ENCODE results near the gene LRSAM1.
"Not testable (repeated sequence)": the region's sequence is repeated elsewhere in the genome, so short reads cannot be mapped to it uniquely, and the experiment has no call there.

LRSAM1 gene

DNA sequence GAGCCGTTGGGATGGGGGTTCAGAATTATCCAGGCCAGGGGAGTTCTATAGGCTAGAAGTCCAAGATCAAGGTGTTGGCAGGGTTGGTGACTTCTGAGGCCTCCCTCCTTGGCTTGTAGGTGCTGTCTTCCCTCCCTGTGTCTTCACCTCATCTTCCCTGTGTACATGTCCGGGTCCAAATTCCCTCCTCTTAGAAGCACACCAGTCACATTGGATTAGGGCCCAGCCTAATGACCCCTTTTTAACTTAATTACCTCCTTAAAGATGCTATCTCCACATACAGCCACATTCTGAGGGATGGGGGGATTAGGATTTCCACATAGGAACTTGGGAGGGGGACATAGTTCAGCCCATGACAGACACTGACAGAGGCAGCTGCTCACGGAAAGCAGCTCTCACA is 12.1 kb downstream of the LRSAM1 start:
- no peak for DNase-seq

GRCh38 chr9:127463911-127464310 is 12.6 kb downstream of the LRSAM1 start:
- DNase-seq = no peak

DNA sequence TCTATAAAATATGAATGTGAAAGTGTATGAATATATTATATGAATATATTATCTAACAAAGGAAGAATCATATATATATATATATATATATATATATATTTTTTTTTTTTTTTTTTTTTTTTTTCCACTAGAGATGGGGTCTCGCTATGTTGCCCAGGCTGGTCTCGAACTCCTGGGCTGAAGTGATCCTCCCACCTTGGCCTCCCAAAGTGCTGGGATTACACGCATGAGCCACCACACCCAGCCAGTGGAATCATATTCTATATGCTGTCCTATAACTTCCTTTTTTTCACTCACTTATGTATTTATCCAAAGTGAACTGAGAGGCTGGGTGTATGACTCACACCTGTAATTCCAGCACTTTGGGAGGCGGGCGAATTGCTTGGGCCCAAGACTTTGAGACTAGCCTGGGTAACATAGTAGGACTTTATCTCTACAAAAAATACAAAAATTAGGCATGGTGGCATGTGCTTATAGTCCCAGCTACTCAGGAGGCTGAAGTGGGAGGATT is 15.2 kb downstream of the LRSAM1 start:
- not testable (repeated sequence) for DNase-seq

GRCh38 chr9:127467621-127468020 is 16.3 kb downstream of the LRSAM1 start:
- no peak for DNase-seq

DNA sequence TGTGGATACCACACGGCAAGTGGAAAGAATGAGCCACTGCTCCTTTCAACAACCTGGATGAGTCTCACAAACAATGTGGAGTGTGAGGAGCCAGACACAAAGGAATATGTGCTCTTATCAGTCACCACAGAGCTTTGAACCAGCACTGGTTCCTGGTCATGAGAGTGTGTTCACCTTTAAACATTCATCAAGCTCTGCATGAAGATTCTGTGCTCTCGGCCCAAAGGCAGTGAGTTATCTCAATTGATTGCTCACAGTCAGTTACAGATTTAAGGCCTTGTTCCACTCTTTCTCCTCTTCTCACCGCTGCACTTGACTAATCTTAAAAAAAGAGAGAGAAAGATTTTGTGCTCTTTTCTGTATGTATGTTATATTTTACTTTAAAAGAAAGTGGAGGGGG is 19.4 kb downstream of the LRSAM1 start:
- DNase-seq = no peak

- DNase-seq = no peak
These were observed 22.2 kb downstream of the LRSAM1 start for GRCh38 chr9:127473501-127473900.

- no peak for DNase-seq
These were observed 22.6 kb downstream of the LRSAM1 start for GRCh38 chr9:127473932-127474331.

- no peak for DNase-seq
These were observed 23.3 kb downstream of the LRSAM1 start for GRCh38 chr9:127474592-127474991.

- no peak for DNase-seq
These were observed 28.3 kb downstream of the LRSAM1 start for GRCh38 chr9:127479507-127480081.

DNA sequence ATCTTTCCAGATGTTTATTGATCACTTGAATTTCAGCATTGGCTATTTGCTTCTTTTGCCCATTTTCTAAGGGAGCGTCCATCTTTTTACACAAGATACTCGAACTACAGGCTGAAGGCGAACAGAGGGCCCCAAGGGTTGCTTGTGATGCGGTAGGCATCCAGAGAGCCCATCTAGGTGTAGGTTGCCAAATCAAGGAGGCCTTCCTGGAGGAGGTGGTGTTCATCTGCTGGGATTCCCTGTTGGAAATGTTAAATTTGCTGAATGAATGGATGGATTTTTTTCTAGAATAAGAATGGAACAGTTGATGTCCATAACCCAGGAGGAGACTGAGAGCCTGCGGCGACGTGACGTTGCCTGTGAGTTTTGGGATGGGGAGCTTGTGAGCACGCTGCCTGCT is 31.4 kb downstream of the LRSAM1 start:
- DNase-seq = no peak

GRCh38 chr9:127485995-127486394 is 34.7 kb downstream of the LRSAM1 start:
- DNase-seq = no peak

DNA sequence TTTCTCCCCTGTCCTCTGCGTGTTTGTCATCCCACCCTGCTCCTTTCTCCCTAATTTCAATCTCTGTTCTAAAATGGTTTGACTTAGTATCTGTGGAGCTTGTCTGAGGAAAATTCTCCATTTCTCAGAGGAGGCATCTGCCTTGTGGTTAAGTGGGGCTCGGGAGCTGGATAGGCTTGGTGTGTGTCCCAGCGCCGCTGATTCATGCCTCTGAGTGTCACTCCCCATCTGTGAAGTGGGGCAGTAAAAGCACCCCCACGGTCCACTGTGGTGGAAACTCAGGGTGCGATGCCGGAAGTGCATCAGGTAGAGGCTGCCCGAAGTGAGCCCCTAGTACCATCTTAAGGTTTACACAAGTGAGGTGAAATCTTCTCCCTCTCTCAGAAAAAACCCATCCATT is 37.6 kb downstream of the LRSAM1 start:
- no peak for DNase-seq

GRCh38 chr9:127489471-127490115 is 38.3 kb downstream of the LRSAM1 start:
- DNase-seq = no peak

GRCh38 chr9:127490535-127491230 is 39.4 kb downstream of the LRSAM1 start:
- no peak for DNase-seq

DNA sequence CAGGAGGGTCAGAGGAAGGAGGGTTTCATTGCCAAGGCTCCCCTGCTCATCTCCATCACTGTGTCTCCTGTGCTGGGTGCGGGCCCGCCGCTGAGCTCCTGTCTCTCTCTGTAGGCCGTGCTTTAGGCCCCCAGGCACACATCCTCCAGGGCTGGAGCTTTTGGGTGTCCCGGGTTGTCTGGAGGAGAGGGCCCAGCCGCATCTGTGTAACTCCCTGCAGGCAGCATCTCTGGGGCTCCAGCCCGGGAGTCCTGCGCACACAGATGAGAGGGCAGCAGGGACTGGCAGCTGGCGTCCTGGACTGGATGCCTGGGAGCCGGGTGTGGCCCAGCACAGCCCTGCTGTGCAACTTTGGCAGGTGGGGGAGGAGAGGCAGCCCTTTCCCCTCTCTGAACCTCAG is 40.2 kb downstream of the LRSAM1 start:
- no peak for DNase-seq

GRCh38 chr9:127492616-127493015 is 41.3 kb downstream of the LRSAM1 start:
- DNase-seq = no peak

- no peak for DNase-seq
These were observed 42.4 kb downstream of the LRSAM1 start for GRCh38 chr9:127493592-127494303.

DNA sequence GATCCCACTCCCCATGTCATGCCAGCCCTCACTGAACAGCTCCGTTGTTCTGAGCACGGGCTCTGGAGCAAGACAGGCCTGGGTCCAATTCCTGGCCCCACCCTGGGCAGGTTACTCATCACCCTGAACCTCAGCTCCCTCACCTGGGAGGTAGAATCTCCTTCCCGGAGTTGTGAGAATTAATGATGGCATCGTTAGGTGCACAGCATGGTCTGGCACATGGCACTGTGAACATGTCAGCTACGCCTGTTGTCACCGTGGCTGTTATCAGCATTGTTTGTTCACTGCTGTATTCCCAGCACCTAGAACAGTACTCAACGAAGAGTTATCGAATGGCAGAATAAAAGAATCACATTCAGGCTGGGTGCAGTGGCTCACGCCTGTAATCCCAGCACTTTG is 43.0 kb downstream of the LRSAM1 start:
- DNase-seq = no peak

DNA sequence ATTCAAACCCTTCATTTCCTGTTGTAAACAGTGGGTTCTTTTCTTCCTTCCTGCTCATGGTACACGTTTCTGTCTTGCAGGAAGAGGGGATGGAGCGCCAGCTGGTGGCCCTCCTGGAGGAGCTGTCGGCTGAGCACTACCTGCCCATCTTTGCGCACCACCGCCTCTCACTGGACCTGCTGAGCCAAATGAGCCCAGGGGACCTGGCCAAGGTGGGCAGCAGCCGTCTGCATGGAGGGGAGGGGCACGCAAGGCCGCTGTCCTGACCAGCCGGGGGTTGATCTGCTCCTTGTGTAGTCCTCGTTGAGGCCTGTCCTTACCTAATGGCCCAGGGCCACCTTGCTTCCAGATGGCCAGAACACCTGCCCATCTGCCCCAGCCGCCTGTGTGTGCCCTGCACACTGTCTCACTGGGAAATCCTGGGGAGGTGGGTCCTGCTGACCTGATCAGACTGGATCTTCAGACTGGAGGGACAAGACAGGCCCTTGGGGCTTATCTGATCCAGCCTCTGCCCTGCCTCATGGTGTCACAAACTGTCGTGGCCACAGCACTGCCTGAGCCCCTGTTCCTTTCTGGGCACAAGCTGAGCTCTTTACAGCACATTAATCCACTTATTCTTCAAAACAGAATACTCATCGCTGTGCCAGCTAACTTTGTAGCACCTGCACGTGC is 44.7 kb downstream of the LRSAM1 start:
- DNase-seq = no peak

GRCh38 chr9:127496974-127497373 is 45.7 kb downstream of the LRSAM1 start:
- no peak for DNase-seq

DNA sequence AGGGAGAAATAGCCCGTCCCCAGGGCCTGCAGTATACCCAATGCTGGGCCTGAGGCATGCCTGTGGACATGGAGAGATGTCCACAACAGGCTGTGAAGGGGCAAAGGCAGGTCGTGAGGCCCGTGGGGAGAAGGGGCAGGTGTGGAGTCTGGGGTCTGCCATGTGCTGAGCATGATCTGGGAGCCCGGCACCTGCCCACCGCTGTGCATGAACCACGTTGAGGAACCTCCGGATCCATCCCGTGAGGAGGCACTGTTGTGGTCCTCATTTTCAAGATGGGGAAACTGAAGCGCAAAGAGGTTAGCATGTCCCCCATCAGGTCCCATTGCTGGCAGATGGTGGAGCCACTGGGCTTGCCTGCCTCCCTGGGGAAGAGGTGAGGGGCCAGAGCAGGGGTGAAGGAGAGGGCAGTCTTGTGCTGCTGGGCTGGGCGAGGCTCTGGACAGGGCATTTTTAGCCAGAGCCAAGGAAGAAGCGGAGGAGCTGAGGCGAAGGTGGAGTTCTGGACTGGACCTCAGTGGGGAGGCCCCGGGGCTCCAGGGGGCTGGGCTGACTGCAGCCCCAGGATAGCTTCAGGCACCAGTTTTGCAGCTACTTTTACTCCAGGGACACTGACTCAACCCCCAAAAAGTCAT is 46.5 kb downstream of the LRSAM1 start:
- no peak for DNase-seq

DNA sequence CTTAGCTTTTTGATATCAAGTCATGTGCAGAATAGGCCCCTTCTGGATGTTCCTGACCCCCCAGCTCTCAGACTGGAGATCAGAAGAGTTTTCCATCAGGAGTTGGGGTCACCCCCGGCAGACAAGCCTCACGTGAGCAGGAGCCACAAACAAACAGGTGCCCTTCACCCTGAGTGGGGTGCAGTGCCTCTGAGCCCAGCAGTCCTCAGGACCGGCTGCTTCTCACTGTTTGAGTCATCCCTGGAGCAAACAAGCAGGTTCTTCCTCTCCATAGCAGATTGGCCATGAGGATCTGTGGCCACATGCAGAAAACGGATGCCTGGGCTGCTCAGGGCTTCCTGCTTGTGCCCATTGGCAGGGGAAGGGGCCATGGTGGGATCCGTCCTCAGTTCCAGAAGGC is 47.0 kb downstream of the LRSAM1 start:
- DNase-seq = no peak

- no peak for DNase-seq
These were observed 49.1 kb downstream of the LRSAM1 start for GRCh38 chr9:127500399-127500798.
